Heart right ventricle (tissue), 16 donors: Measurements from ENCODE around the gene DAB2IP. TPM values are rescaled to one million over a fixed set of nuclear protein-coding genes. Genes with fewer than 3 reads are reported as not detected.
A peak's percentile ranks its signal among the peaks of the same experiment; 100 is the strongest.

Experiments used
- ATAC-seq, 8 donors: fragments of 200-7000 bp; cut with Tn5 transposase; one replicate each; pipeline ENCODE4 v1.9.1; 2020; ENCODE audit warnings: mild to moderate bottlenecking in 8 of 8, moderate library complexity in 8 of 8, moderate number of reproducible peaks in 1 of 8
- DNase-seq, 2 donors: peaks; one replicate each; pipeline ENCODE4 v3.0.0-alpha.2; 2020
- H3K27ac ChIP-seq, 10 donors: fragments of 200-600 bp; sonication (generic) in 2 of 10; one replicate each; pipeline versions ENCODE4 v1.5.0 to v1.8.0; 2020 to 2022; ENCODE audit warnings: mild to moderate bottlenecking in 3 of 10
- H3K27me3 ChIP-seq, 7 donors: fragments of 200-600 bp; one replicate each; pipeline ENCODE4 v1.8.0; 2021 to 2022; ENCODE audit warnings: mild to moderate bottlenecking in 2 of 7
- H3K36me3 ChIP-seq, 9 donors: fragments of 200-600 bp; sonication (generic) in 1 of 9; one replicate each; pipeline versions ENCODE4 v1.5.0 to v1.8.0; 2020 to 2022; ENCODE audit warnings: mild to moderate bottlenecking in 2 of 9
- H3K4me1 ChIP-seq, 9 donors: fragments of 200-600 bp; sonication (generic) in 1 of 9; one replicate each; pipeline versions ENCODE4 v1.5.0 to v1.8.0; 2020 to 2022; ENCODE audit warnings: mild to moderate bottlenecking in 4 of 9
- H3K4me3 ChIP-seq, 10 donors: fragments of 200-600 bp; sonication (generic) in 2 of 10; one replicate each; pipeline versions ENCODE4 v1.5.0 to v1.8.0; 2020 to 2022; ENCODE audit warnings: mild to moderate bottlenecking in 7 of 10, moderate library complexity in 2 of 10
- H3K9me3 ChIP-seq, 11 donors: fragments of 200-600 bp in 10 of 11; sonication (generic) in 2 of 11; one replicate each; pipeline versions ENCODE4 v1.5.0 to v1.8.0; 2013 to 2022; ENCODE audit warnings: mild to moderate bottlenecking in 2 of 11, control low read depth in 1 of 11, moderate library complexity in 1 of 11
- WGBS, 2 donors: extraction: QIAGEN DNeasy Blood & Tissue Kit; methylation state at CpG; one replicate each; pipeline ENCODE4 v1.1.7; 2013; ENCODE audit warnings: inconsistent platforms in 1 of 2; 5-methylcytosine and 5-hydroxymethylcytosine counted together
- intact Hi-C, 10 donors: fragments of 100-400 bp; cut with DNase I; formaldehyde crosslinking; loops; one replicate each; pipeline versions ENCODE4 v1.11.1 to v1.14.2; 2022
- polyA plus RNA-seq, 2 donors: library from polyadenylated mRNA; stranded (reverse); fragments of 200-250 nt; gene quantifications; one replicate each; pipeline ENCODE4 v1.2.3, GENCODE V29; 2013
- total RNA-seq, 10 donors: library from RNA; stranded (reverse); fragmentation: NEBNext Ultra II Directional in 3 of 10; extraction: Animal tissue kit (Norgen Biotek cat#: 25700) in 3 of 10; gene quantifications; one replicate each; pipeline versions ENCODE4 v1.2.1 to v1.2.4, GENCODE V29; 2021 to 2023
- TF ChIP-seq, protein P1 (sequence below), 9 donors: fragments of 200-600 bp; sonication (generic) in 2 of 9; IDR thresholded peaks; one replicate each; pipeline versions ENCODE4 v1.5.0 to v1.8.0; 2021 to 2022; ENCODE audit warnings: antibody characterized with exemption in 9 of 9, mild to moderate bottlenecking in 5 of 9, moderate library complexity in 1 of 9
- donor health status: Arrhythmogenic right ventricular cardiomyopathy.
- donor health status: ischemic (EF 13 %, LVEDD 7.1; RV severe dilation, severe dysfunction).
- donor health status: healthy with polysubstance abuse.
- donor health status: DM: no; HTN: yes; CAD: no.
- donor health status: DM: no; HTN: no; CAD: no.
- donor health status: ischemic (EF 25% LVEDD 6.9; RV normal size, moderate dysfunction).
- donor health status: ischemic (EF 25% LVEDD 5.7; RV mildly dilated, moderate dysfunction).
- donor health status: healthy.
- donor health status: DM: yes; HTN: yes; CAD: no.
- donor health status: Ischemic cardiomyopathy.
- donor health status: ischemic (EF 35%, LVEDD 5.7; RV mildly dilated, moderate dysfunction).
- donor health status: nonischemic (EF 11% LVEDD 7.7; RV severe dilation, severe dysfunction).
- donor health status: DM: yes; HTN: yes; CAD: no.
- donor health status: PGD.
- donor health status: ischemic (EF 29% LVEDD 5.4; RV normal size, mild dysfunction).
- donor health status: nonischemic (EF 23%, LVEDD 6.1; RV moderate dilation, normal function).

The DAB2IP gene
- total and polyA plus RNA-seq, 12 donors: 18.1 to 71.1 (median 52.8) TPM

DNA sequence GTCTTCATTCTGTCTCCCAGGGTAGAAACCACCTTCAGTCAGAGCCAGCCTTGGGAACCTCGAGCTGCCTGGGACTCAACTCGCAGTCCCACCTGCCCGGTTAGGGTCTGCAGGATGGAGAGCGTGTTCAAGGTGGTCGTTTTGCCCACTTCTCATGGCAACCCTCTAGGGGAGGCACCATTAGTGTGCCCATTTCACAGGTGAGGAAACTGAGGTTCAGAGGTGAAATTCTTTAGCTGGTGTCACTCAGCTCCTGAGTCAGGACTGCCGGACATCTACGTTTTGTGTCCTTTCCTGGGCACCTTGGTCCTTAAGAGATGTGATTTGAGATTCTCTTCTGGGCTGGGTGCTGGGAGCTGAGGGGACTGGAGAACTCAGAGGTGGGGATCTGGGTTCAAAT, 30.0 kb downstream of the DAB2IP start:
- H3K4me3 ChIP-seq: no peak overlapping the region

DNA sequence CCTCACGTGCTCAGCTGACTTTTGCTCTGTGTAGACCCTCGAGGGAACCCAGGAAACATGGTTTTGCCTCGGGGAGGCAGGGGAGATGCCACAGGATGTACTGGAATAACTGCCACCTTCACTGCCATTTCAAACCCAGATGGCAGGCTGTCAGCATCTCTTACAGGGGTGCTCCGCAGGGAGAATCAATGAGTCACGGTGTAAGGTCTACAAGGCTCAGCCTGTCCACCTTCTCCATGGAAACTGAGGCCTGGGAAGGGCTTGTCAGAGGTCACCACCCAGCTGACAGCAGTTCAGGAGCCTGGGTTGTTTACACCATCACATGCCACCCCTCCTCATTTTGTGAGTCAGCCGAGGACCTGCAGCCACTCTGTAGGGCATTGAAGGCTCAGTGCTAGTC, 30.8 kb downstream of the DAB2IP start:
- no peak overlapping the region for H3K27ac ChIP-seq
- ATAC-seq (no peak), DNase-seq (no peak)
- H3K27me3 ChIP-seq: no peaks in the 10 kb centered on the region
- no peak overlapping the region for H3K4me3 ChIP-seq
- peaks cover 0 to 61% (median 23%) of the 10 kb centered on the region in 9 donors for H3K36me3 ChIP-seq
- intact Hi-C loops: loop anchor here in 8 of 10 donors (5.0 to 10.0 kb wide), 7 partner anchors 40 to 193 kb away; no protein-coding TSS in a partner anchor
- H3K4me1 ChIP-seq: peaks cover 0 to 56% (median 11%) of the 10 kb centered on the region in 9 donors
- TF ChIP-seq, protein P1, sequence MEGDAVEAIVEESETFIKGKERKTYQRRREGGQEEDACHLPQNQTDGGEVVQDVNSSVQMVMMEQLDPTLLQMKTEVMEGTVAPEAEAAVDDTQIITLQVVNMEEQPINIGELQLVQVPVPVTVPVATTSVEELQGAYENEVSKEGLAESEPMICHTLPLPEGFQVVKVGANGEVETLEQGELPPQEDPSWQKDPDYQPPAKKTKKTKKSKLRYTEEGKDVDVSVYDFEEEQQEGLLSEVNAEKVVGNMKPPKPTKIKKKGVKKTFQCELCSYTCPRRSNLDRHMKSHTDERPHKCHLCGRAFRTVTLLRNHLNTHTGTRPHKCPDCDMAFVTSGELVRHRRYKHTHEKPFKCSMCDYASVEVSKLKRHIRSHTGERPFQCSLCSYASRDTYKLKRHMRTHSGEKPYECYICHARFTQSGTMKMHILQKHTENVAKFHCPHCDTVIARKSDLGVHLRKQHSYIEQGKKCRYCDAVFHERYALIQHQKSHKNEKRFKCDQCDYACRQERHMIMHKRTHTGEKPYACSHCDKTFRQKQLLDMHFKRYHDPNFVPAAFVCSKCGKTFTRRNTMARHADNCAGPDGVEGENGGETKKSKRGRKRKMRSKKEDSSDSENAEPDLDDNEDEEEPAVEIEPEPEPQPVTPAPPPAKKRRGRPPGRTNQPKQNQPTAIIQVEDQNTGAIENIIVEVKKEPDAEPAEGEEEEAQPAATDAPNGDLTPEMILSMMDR (IDR thresholded peaks at IDR 0.05): no peak
- WGBS, 2 donors: 67% methylated on average over 6 of the region's 6 CpGs
- no peaks in the 10 kb centered on the region for H3K9me3 ChIP-seq

More for the DNA sequence above, 30.0 kb downstream of the DAB2IP start:
- WGBS, 2 donors: 95% methylated on average over 7 of the region's 7 CpGs
- intact Hi-C loops: loop anchor here in 8 of 10 donors (5.0 to 10.0 kb wide), 7 partner anchors 39 to 193 kb away; no protein-coding TSS in a partner anchor
- Histone ChIP-seq H3K4me1 (peaks cover 0 to 56% (median 11%) of the 10 kb centered on the region in 9 donors), H3K36me3 (peaks cover 0 to 61% (median 23%) of the 10 kb centered on the region in 9 donors), H3K27ac (no peak overlapping the region), H3K9me3 (no peaks in the 10 kb centered on the region), H3K27me3 (no peaks in the 10 kb centered on the region)
- TF ChIP-seq, protein P1 (IDR thresholded peaks at IDR 0.05): no peak
- ATAC-seq: no peak
- DNase-seq: no peak

DNA sequence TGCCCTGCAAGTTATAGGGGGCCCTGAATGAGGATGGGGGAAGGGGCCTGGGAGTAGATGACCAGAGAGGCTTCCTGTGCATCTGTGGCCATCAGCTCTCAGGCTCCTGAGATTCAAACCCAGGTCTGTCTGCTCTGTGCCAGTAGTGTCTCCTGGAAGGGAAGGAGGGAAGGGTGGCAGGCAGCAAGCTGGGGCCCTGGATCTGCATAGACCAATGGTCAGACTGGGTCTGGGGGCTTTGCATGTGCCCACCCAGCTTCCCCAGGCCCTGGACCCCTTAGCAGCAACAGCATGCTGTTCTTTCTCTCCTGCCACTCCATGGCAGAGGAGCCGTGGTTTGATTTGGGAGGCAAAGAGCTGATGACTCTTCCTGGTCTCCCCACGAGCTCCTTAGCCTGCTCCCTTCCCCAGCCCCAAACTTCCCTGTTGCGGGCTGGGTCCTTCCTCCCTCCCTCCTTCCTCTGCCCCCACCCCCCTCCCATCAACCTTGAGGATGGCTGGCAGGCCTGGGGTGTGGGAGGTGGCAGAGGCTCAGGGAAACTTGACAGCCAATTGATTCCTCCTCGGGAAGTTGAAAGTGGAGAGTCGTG, 31.6 kb downstream of the DAB2IP start:
- intact Hi-C loops: loop anchor here in 9 of 10 donors (1.0 to 10.0 kb wide), 8 partner anchors 41 to 192 kb away; no protein-coding TSS in a partner anchor
- no peak for DNase-seq
- Histone ChIP-seq H3K4me1 (peaks cover 0 to 54% (median 10%) of the 10 kb centered on the region in 9 donors), H3K36me3 (peaks cover 0 to 63% (median 23%) of the 10 kb centered on the region in 9 donors), H3K27ac (peak overlapping the region in 1 of 10 donors; percentile 39), H3K27me3 (no peaks in the 10 kb centered on the region), H3K9me3 (no peaks in the 10 kb centered on the region), H3K4me3 (no peak overlapping the region)
- WGBS, 2 donors: 69 to 73% methylated on average over 5 of the region's 5 CpGs
- ATAC-seq: no peak
- TF ChIP-seq, protein P1 (IDR thresholded peaks at IDR 0.05): no peak

DNA sequence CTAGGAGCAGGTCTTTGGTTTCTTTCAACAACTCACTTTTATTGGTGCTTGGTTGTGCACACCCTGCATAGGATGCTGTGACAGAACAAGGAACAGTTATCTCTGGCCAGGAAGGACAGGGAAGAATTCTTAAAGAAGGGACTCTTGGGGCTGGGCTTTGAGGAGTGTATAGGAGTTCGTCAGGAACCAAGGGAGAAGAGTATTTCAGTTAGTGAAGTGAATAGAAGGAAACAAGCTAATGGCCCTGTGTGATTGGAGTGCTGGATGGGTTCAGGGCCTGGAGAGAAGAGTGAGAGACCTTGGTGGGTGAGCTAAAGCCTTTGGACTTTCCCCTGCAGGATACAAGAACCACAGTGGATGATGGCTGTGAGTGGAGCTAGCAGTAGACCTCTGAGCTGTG, 32.2 kb downstream of the DAB2IP start:
- WGBS, 2 donors: 93 to 96% methylated on average over 1 of the region's 1 CpG
- TF ChIP-seq, protein P1 (IDR thresholded peaks at IDR 0.05): no peak
- H3K27me3 ChIP-seq: no peaks in the 10 kb centered on the region
- intact Hi-C loops: loop anchor here in 9 of 10 donors (1.0 to 10.0 kb wide), 10 partner anchors 11 to 191 kb away; no protein-coding TSS in a partner anchor
- no peaks in the 10 kb centered on the region for H3K9me3 ChIP-seq
- no peak for DNase-seq
- H3K36me3 ChIP-seq: peaks cover 0 to 65% (median 21%) of the 10 kb centered on the region in 9 donors
- no peak for ATAC-seq
- peaks cover 0 to 54% (median 10%) of the 10 kb centered on the region in 9 donors for H3K4me1 ChIP-seq
- H3K27ac ChIP-seq: peak overlapping the region in 2 of 10 donors; percentile 25 to 39
- no peak overlapping the region for H3K4me3 ChIP-seq
